OCI-LY1 (cell line): Measurements from ENCODE around the gene PCNX1.

ENCODE experiments used
- H2AFZ ChIP-seq: fragments of 200-600 bp; sonication (generic), shearing (Covaris generic); 2 replicates; pipeline ENCODE4 v1.6.0; 2014; ENCODE audit warnings: antibody characterized with exemption, mild to moderate bottlenecking, low read length
- H3F3A ChIP-seq: fragments of 200-600 bp; sonication (generic), shearing (Covaris generic); 2 replicates; pipeline ENCODE4 v1.6.0; 2014; ENCODE audit warnings: mild to moderate bottlenecking, antibody characterized with exemption, low read length, moderate library complexity; ENCODE audit not compliant: insufficient read depth
- H3K27ac ChIP-seq: fragments of 200-600 bp; sonication (generic); 2 replicates; pipeline ENCODE4 v1.5.1; 2014; ENCODE audit warnings: low read length, mixed run types, mild to moderate bottlenecking, low read depth; ENCODE audit not compliant: poor library complexity, severe bottlenecking
- H3K27me3 ChIP-seq: fragments of 200-600 bp; sonication (generic); 2 replicates; pipeline ENCODE4 v1.6.0; 2014; ENCODE audit warnings: antibody characterized with exemption, mild to moderate bottlenecking, low read length, moderate library complexity; ENCODE audit not compliant: insufficient read depth
- H3K36me3 ChIP-seq: fragments of 200-600 bp; sonication (generic); 2 replicates; pipeline ENCODE4 v1.6.1; 2014; ENCODE audit warnings: mild to moderate bottlenecking, antibody characterized with exemption, low read length, moderate library complexity, mixed read lengths; ENCODE audit not compliant: insufficient read depth
- H3K4me1 ChIP-seq: fragments of 200-600 bp; sonication (generic); 2 replicates; pipeline ENCODE4 v1.5.1; 2014; ENCODE audit warnings: mild to moderate bottlenecking, low read length, moderate library complexity; ENCODE audit not compliant: insufficient read depth, severe bottlenecking
- H3K4me2 ChIP-seq: fragments of 200-600 bp; sonication (generic), shearing (Covaris generic); 2 replicates; pipeline ENCODE4 v1.6.1; 2014; ENCODE audit warnings: low read length
- H3K4me3 ChIP-seq: fragments of 200-600 bp; sonication (generic); 2 replicates; pipeline ENCODE4 v1.5.1; 2014; ENCODE audit warnings: low read length, low read depth, mild to moderate bottlenecking, mixed read lengths; ENCODE audit not compliant: poor library complexity, severe bottlenecking
- H3K79me2 ChIP-seq: fragments of 200-600 bp; shearing (Covaris generic); 2 replicates; pipeline ENCODE4 v1.6.1; 2016; ENCODE audit warnings: mixed run types, low read length, mixed read lengths; ENCODE audit not compliant: insufficient read depth
- H3K9ac ChIP-seq: fragments of 200-600 bp; sonication (generic), shearing (Covaris generic); 2 replicates; pipeline ENCODE4 v1.6.1; 2014; ENCODE audit warnings: mild to moderate bottlenecking, low read length, mixed read lengths
- H3K9me2 ChIP-seq: fragments of 200-600 bp; sonication (generic), shearing (Covaris generic); 2 replicates; pipeline ENCODE4 v1.6.1; 2014; ENCODE audit warnings: low read depth, mild to moderate bottlenecking, low read length, mixed read lengths
- H3K9me3 ChIP-seq: fragments of 200-600 bp; shearing (Covaris generic); 2 replicates; pipeline ENCODE4 v1.6.1; 2014; ENCODE audit warnings: low read length, mixed read lengths
- H4K20me1 ChIP-seq: fragments of 200-600 bp; sonication (generic), shearing (Covaris generic); 2 replicates; pipeline ENCODE4 v1.6.0; 2016; ENCODE audit warnings: mild to moderate bottlenecking, low read length; ENCODE audit not compliant: insufficient read depth
- EZH2 ChIP-seq: fragments of 200-600 bp; sonication (generic), shearing (Covaris generic); IDR thresholded peaks from 2 replicates; pipeline ENCODE4 v1.8.0; 2017; ENCODE audit warnings: borderline replicate concordance, mixed run types, mild to moderate bottlenecking, antibody characterized with exemption, low read length, moderate library complexity, mixed read lengths
- TF ChIP-seq, protein P1 (sequence below): fragments of 200-600 bp; sonication (generic), shearing (Covaris generic); IDR thresholded peaks from 2 replicates; pipeline ENCODE4 v1.5.1; 2017; ENCODE audit warnings: mild to moderate bottlenecking, antibody characterized with exemption, low read length, moderate library complexity, mixed read lengths

Gene PCNX1

DNA sequence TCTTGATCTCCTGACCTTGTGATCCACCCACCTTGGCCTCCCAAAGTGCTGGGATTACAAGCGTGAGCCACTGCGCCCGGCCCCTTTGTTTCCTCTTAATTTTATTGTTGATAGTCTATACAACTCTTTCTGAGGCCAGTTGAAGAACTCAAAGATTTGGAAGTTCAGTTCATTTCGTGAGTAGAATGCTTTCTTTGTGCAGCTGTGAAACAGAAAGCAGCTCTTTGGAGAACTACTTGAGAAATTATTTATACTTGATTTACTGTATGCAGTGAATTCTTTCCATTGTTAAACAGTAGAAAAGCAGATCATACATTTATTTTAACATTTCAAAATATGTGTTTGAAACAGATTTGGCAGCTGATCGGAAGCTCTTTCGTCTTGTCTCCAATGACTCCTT is 69.3 kb downstream of the PCNX1 start:
- no peaks in the 10 kb centered on the region for H3F3A ChIP-seq
- H3K4me1 ChIP-seq: peaks cover 7% of the 10 kb centered on the region
- H3K4me3 ChIP-seq: no peak overlapping the region
- H3K36me3 ChIP-seq: peaks cover 17% of the 10 kb centered on the region; the same call in 1 of the 2 replicates
- H3K79me2 ChIP-seq: no peaks in the 10 kb centered on the region
- no peaks in the 10 kb centered on the region for H3K9me3 ChIP-seq
- H3K9me2 ChIP-seq: no peaks in the 10 kb centered on the region
- no peak overlapping the region for H2AFZ ChIP-seq
- H3K4me2 ChIP-seq: no peak overlapping the region
- H3K27ac ChIP-seq: no peak overlapping the region
- TF ChIP-seq, protein P1, sequence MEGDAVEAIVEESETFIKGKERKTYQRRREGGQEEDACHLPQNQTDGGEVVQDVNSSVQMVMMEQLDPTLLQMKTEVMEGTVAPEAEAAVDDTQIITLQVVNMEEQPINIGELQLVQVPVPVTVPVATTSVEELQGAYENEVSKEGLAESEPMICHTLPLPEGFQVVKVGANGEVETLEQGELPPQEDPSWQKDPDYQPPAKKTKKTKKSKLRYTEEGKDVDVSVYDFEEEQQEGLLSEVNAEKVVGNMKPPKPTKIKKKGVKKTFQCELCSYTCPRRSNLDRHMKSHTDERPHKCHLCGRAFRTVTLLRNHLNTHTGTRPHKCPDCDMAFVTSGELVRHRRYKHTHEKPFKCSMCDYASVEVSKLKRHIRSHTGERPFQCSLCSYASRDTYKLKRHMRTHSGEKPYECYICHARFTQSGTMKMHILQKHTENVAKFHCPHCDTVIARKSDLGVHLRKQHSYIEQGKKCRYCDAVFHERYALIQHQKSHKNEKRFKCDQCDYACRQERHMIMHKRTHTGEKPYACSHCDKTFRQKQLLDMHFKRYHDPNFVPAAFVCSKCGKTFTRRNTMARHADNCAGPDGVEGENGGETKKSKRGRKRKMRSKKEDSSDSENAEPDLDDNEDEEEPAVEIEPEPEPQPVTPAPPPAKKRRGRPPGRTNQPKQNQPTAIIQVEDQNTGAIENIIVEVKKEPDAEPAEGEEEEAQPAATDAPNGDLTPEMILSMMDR: no peak
- no peak for TF ChIP-seq EZH2
- H3K9ac ChIP-seq: no peak overlapping the region
- no peaks in the 10 kb centered on the region for H4K20me1 ChIP-seq
- H3K27me3 ChIP-seq: no peaks in the 10 kb centered on the region

DNA sequence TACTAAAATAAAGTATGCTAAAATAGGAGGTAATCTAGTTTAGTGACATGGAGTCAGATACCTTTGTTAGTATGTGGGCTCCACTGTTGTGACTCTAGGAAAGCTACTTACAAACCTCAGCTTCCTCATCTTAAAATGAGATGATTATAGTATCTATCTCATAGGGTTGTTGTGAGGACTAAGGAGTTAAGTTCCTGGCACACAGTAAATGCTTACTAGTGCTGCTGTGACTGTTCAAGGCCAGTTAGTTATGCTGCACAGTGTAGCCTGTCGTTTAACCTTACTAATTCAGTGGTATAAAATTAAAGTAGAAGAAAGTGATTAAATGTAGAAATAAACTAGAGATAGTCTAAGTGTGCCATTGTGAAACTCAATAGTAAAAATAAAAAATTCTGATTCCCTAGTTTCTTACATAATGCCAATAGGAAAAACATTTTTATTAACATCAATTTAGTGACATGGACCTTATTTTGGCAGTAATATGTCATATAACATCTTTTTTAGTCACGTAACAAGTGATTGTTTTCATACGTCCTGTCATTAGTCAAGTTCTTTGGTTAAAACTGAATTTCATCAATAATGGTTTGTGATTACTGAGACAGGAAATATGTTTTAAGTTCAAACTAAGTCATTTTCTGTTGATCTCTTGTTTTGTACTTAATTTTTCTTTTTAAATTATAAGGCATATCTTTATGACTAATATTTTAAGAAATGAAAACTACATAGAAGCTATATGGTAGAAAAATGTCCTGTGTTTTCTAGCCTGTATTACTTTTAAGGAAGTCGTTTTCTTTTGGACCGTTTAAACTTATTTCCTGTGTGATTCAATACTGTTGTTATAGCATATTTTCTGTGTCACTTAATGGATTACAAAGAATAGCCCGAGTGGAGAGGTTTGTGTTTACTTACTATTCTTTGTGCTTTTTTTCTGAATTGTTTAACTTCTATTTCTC is 74.0 kb downstream of the PCNX1 start:
- Histone ChIP-seq H2AFZ (no peak overlapping the region), H3F3A (no peaks in the 10 kb centered on the region), H3K27me3 (no peaks in the 10 kb centered on the region), H3K9ac (no peak overlapping the region), H3K4me1 (peaks cover 13% of the 10 kb centered on the region), H4K20me1 (no peaks in the 10 kb centered on the region), H3K4me3 (no peak overlapping the region), H3K79me2 (no peaks in the 10 kb centered on the region), H3K9me2 (no peaks in the 10 kb centered on the region), H3K9me3 (no peaks in the 10 kb centered on the region), H3K4me2 (no peak overlapping the region), H3K27ac (no peak overlapping the region), H3K36me3 (peaks cover 17% of the 10 kb centered on the region; the same call in 1 of the 2 replicates)
- TF ChIP-seq EZH2: no peak
- TF ChIP-seq, protein P1: no peak

DNA sequence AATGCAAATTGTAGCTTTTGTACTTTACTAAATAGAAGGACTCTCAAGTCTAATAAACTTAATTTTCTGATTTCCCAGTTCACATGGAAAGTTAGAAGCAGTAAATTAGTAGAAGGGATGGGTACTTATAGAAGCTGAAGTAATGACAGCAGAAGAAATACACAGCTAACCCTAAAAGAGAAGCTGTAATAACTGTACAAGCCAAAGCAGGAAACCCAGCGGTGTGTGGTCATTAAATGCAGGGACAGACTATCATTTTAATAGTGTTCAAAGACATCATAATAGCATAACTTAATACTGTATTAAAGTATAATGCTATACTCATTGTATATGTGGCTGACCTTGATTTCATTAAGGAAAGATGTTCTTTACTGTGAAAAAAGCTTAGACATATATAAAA is 74.9 kb downstream of the PCNX1 start:
- H3K27me3 ChIP-seq: no peaks in the 10 kb centered on the region
- no peaks in the 10 kb centered on the region for H3K9me3 ChIP-seq
- no peak overlapping the region for H2AFZ ChIP-seq
- H4K20me1 ChIP-seq: no peaks in the 10 kb centered on the region
- H3K36me3 ChIP-seq: peaks cover 13% of the 10 kb centered on the region; the same call in 1 of the 2 replicates
- H3K27ac ChIP-seq: no peak overlapping the region
- TF ChIP-seq, protein P1: no peak
- TF ChIP-seq EZH2: no peak
- peaks cover 13% of the 10 kb centered on the region for H3K4me1 ChIP-seq
- H3K9ac ChIP-seq: no peak overlapping the region
- no peak overlapping the region for H3K4me3 ChIP-seq
- H3K9me2 ChIP-seq: no peaks in the 10 kb centered on the region
- H3K79me2 ChIP-seq: no peaks in the 10 kb centered on the region
- no peak overlapping the region for H3K4me2 ChIP-seq
- H3F3A ChIP-seq: no peaks in the 10 kb centered on the region
